NCI-H82 treated with DMSO at 0.1 percent for 48 hours (cell line): ENCODE results near the gene FIBP.

ENCODE experiments used
- DNase-seq: peaks from one replicate; lab custom pipeline; 2025; ENCODE audit not compliant: unreplicated experiment; lab: John Stamatoyannopoulos, UW

The FIBP gene

GRCh38 chr11:65860278-65861164 is 27.8 kb downstream of the FIBP start, which contains the start of gene MUS81:
MUS81 (plus strand) TSS chr11:65860433; CDS start chr11:65860754, 321 bp downstream.
- DNase-seq = peak; percentile 87

DNA sequence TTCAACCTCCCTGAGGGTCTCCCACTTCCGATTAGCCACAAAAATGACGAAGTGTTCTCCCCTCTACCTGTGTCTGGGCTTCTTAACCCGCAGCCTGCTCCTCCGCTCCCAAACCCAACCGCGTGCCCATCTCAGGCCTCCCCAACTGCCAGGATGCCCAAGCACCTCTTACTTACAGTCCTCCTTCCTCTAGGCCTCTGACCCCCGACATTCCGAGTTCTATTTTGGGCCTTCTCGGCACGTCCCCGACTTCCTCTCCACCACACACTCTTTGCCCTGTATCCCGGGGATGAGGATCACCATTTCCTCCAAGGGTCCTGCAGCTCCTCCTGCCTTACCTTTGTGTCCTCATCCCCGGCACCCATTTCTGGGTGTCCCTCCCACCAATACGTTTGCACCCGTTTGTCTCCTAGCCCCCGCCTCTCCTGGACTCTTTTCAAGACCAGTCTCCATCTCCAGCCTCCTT is 28.4 kb downstream of the FIBP start:
- no peak for DNase-seq

GRCh38 chr11:65859095-65859811 is 29.0 kb downstream of the FIBP start:
- DNase-seq = peak; percentile 92

GRCh38 chr11:65858681-65859087 is 29.6 kb downstream of the FIBP start:
- no peak for DNase-seq

GRCh38 chr11:65857853-65858680 is 30.2 kb downstream of the FIBP start, which contains the start of gene CFL1:
CFL1 (minus strand) TSS chr11:65858180; CDS start chr11:65858099, 81 bp downstream.
- peak; percentile 87 for DNase-seq

DNA sequence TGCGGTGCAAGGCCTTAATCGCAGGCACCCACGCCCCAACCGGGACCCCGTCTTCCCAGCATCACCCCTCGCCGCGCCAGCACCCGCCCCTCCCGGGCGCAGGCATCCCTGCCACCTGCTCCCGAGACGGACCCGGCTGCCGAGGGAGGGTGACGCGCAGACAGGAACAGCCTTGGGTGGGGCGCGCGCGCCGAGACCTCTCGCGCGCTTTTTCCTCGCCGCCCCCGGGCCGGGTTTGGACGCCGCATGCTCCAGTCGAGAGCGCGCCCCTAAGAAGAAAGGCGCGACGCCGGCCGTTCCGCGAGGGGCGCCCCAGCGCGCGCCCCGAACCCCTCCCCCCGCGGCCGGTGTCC is 30.8 kb downstream of the FIBP start:
- DNase-seq = no peak

DNA sequence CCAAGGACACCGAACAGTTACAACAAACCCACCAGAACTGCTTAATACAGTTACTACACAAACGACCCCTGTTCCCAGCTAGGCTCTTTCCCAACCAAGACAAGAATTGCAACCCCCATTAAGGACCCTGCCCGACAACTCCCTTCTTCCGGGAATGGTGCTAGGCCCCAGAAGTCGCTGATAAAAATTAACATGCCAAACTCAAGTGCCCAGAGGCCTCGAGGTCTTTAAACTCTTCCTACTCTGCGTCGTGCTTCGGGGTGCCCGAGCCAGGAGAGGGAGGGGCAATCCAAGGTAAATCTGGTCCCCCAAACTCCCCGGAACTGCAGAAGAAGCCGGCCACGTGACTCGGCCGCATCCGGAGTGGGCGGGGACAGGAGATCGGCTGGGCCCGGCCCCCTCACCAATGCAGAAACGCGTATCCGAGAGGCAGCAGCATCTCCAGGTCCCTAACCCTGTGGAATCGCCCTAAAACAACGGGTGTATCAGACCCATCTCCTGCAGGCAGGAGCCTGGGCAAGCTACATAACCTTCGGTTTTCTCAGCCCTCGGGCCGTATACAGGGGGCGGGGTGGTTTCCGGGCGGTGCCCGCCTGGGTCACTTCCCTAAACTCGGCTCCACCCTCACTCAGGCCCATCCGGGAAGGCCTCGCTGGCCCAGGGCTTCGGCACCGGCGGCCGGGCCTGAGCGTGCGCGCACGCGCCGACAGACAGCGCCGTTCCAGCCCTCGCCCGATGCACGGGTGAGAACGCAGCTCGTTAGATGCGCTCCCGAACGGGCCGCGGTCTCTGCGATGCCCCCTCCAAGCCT is 31.4 kb downstream of the FIBP start:
- peak; percentile 17 for DNase-seq

- no peak for DNase-seq
Observed at GRCh38 chr11:65855927-65856363, 32.3 kb downstream of the FIBP start.

- DNase-seq = no peak
Observed at GRCh38 chr11:65854852-65855837, 33.1 kb downstream of the FIBP start.

GRCh38 chr11:65854161-65854592 is 34.1 kb downstream of the FIBP start:
- DNase-seq = no peak

- DNase-seq = no peak
Observed at GRCh38 chr11:65853246-65853979, 34.9 kb downstream of the FIBP start.

GRCh38 chr11:65852508-65853245 is 35.6 kb downstream of the FIBP start:
- no peak for DNase-seq

DNA sequence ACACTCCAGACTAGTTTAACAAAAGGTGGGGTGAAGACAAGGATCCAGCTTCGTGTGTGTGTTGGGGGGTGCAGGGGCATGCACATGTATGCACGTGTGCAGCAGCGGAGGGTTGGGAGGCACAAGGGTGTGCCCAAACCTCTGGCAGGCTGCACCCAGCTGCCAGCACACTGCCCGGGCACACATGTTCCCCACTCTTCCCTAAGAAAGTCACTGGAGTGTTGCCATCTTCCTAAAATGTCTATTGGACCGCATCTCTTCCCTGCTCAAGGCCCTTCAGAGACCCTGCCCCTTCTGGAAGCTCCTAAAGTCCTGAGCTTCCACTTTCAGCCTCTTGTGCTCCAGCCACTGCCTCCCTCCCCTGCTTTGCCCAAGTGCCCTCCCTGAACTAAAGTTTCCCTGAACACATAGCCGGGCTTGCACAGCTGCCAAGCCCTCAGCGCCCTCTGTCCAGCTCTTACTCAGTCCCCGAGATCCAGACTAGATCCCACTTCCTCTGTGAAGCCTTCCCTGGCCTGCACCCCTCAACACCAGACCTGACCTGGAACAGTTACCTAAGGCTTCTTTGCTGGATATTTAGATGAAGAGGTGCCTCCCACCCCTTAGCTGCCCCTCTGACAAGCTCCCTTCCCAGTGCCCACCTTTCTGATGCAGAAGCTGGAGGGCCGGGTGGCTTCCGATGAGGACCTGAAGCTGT is 36.3 kb downstream of the FIBP start:
- DNase-seq = no peak

- DNase-seq = peak; percentile 10
Observed at GRCh38 chr11:65851083-65851579, 37.1 kb downstream of the FIBP start.

- no peak for DNase-seq
Observed at GRCh38 chr11:65850217-65851082, 37.8 kb downstream of the FIBP start.

DNA sequence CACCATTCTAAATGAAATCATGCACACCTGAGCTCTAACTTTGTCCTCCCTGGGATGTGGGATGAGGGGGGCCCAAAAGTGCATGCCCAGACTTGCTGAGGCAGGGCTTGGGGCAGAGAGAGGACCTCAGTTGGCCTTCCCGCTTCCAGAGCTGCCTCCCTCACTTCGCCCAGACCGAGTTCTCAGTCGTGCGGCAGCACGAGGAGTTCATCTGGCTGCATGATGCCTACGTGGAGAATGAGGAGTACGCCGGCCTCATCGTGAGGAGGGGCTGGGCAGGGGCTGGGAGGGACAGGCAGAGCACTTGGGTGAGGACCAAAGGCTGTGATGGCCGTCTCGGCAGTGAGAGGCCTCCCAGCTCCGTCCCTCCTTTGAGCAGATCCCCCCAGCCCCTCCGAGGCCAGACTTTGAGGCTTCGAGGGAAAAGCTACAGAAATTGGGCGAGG is 38.5 kb downstream of the FIBP start:
- no peak for DNase-seq
